Measurements from ENCODE around the gene WEE1.

- TF ChIP-seq, protein P1, sequence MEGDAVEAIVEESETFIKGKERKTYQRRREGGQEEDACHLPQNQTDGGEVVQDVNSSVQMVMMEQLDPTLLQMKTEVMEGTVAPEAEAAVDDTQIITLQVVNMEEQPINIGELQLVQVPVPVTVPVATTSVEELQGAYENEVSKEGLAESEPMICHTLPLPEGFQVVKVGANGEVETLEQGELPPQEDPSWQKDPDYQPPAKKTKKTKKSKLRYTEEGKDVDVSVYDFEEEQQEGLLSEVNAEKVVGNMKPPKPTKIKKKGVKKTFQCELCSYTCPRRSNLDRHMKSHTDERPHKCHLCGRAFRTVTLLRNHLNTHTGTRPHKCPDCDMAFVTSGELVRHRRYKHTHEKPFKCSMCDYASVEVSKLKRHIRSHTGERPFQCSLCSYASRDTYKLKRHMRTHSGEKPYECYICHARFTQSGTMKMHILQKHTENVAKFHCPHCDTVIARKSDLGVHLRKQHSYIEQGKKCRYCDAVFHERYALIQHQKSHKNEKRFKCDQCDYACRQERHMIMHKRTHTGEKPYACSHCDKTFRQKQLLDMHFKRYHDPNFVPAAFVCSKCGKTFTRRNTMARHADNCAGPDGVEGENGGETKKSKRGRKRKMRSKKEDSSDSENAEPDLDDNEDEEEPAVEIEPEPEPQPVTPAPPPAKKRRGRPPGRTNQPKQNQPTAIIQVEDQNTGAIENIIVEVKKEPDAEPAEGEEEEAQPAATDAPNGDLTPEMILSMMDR (IDR thresholded peaks at IDR 0.05; ENCODE audit: poor library complexity), result no peak
- no peak for TF ChIP-seq EZH2 (IDR thresholded peaks at IDR 0.05; ENCODE audit: borderline replicate concordance)
Observed at GRCh38 chr11:9524001-9524400, 49.5 kb upstream of the WEE1 start.

Measured in hepatocyte (in vitro differentiated cells).